WI38 (cell line): Measurements from ENCODE around the gene ZNF804B.

Experiments
- H3K4me3 ChIP-seq: 2 replicates; pipeline ENCODE4 v1.5.1; 2011; ENCODE audit warnings: low read depth, mild to moderate bottlenecking, control low read depth, low read length
- TF ChIP-seq, protein P1 (sequence below): IDR thresholded peaks from 2 replicates; pipeline ENCODE4 v1.5.1; 2012; ENCODE audit warnings: low read depth, mild to moderate bottlenecking, control low read depth, low read length

ZNF804B gene

DNA sequence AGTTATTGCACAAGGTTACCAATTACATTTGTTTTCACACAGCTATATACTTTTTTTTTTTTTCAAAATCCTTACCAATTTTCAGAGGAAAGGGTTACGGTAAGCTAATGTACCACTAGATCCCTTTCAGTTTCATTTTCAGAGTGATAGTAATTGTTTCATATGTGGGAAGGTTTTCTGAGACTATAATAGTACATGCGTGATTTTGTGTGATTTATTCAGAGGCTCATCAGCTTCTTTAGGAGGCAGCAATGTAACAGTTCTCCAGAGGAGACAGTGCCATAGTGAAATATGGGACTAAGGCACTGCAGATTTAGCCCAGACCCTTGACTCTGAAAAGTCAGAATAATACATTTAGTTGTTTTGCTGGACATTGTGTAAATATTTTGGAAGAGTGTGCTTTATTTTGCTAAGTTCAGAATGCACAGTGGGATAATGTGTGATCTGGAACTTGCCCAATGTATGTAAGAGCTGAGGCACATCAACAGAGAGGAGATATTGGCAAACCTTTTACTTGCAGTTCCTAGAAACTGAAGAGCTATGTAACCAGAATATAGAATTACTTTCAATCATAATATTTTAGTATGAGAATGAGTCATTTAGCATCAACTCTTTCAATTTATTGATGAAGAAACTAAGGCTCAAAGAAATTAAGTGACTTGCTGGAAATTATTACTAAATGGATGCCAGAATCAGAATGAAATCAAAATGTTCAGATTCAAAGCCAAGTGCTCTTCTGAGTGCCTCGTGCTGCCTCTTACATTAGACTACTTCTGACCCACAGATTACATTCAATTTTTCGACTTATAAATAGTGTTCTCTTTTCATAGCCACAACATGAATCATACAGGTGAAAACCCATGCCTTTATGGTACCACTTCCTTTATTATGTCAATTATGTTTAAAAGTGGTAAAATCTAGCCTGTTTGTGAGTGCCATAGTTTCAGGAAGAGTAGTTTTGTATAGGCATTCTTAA is 243.8 kb downstream of the ZNF804B start:
- no peak overlapping the region for H3K4me3 ChIP-seq
- TF ChIP-seq, protein P1, sequence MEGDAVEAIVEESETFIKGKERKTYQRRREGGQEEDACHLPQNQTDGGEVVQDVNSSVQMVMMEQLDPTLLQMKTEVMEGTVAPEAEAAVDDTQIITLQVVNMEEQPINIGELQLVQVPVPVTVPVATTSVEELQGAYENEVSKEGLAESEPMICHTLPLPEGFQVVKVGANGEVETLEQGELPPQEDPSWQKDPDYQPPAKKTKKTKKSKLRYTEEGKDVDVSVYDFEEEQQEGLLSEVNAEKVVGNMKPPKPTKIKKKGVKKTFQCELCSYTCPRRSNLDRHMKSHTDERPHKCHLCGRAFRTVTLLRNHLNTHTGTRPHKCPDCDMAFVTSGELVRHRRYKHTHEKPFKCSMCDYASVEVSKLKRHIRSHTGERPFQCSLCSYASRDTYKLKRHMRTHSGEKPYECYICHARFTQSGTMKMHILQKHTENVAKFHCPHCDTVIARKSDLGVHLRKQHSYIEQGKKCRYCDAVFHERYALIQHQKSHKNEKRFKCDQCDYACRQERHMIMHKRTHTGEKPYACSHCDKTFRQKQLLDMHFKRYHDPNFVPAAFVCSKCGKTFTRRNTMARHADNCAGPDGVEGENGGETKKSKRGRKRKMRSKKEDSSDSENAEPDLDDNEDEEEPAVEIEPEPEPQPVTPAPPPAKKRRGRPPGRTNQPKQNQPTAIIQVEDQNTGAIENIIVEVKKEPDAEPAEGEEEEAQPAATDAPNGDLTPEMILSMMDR: no peak

DNA sequence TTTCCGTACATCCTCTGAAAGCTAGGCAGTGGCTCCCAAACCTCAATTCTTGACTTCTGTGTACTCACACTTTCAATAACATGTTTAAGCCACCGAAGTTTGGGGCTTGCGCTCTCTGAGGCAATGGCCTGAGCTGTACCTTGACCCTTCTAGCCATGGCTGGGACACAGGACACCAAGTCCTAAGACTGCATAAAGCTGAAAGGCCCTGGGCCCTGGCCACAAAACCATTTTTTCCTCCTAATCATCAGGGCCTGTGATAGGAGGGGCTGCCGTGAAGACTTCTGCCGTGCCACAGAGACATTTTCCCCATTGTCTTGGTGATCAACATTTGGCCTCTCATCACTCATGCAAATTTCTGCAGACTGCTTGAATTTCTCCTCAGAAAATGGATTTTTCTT is 252.5 kb downstream of the ZNF804B start:
- H3K4me3 ChIP-seq: no peak overlapping the region
- TF ChIP-seq, protein P1: no peak

DNA sequence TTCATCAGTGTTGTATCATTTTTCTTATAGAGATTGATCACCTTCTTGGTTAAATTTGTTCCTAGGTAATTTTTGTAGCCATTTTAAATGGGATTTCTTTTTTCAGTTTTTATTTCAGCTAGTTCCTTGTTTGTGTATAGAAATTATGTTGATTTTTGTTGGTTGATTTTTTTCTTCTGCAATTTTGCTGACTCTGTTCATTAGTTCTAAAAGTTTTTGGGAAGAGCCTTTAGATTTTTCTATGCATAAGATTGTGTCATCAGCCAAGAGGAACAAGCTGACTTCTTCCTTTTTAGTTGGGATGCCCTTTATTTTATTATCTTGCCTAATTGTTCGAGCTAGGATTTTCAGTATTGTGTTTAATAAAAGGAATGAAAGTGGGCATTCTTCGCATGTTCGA is 258.2 kb downstream of the ZNF804B start:
- no peak overlapping the region for H3K4me3 ChIP-seq
- TF ChIP-seq, protein P1: no peak

DNA sequence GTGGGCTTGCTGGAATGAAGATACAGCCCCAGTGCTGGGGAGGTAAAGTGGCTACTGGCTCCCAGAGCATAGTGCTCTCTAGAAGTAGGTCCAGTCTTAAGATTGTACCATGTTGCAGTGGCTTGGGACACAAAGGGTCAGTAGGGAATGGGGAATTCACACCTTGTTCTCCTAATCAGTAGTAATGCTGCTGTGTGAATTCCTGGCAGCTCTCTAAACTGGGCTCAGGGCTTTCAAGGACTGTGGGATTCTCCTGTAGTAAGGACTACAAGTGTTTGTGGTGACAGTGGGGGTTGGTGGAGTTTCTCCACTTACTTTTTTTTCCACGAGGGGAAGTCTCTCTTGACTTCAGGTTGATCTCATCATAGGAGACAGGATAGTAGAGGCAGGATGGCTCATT is 262.2 kb downstream of the ZNF804B start:
- TF ChIP-seq, protein P1: no peak

DNA sequence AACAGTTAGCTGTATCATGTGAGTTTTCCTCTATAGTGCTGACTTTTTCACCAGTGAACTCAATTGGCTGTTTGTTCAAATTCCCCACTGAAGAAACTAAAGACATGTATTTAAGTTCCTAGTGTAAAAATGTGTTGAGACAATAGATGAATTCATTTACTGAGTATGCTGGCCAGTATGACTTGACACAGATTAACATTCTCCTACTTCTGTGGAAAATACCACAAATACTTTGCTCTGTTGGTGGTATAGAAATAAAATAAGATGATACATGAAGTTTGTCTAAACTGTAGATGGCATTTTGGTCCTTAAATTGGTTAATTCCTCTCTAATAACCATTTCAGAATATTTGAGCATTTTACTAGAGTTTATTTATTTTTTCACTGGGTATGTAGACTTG is 263.7 kb downstream of the ZNF804B start:
- TF ChIP-seq, protein P1: no peak

More for the DNA sequence above, 262.2 kb downstream of the ZNF804B start:
- no peak overlapping the region for H3K4me3 ChIP-seq

DNA sequence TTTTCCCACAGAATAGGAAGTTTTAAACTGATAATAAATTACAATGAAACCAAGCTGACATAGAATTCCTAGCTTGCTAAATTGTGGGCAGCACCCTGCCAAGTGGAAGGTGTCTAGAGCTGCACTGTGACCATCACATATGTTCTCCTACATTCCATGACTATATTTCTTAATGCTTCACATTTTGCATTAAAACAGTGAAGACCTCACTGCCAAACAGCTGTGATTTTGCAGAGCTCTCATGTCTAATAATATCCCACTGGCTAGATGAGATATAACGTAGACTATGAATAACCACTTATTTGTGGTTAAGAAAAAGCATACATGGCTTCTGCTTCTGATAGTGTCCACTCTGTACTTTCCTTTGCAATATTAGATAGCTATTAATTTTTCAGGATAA is 264.4 kb downstream of the ZNF804B start:
- no peak overlapping the region for H3K4me3 ChIP-seq
- TF ChIP-seq, protein P1: no peak

More for the DNA sequence above, 263.7 kb downstream of the ZNF804B start:
- H3K4me3 ChIP-seq: no peak overlapping the region

DNA sequence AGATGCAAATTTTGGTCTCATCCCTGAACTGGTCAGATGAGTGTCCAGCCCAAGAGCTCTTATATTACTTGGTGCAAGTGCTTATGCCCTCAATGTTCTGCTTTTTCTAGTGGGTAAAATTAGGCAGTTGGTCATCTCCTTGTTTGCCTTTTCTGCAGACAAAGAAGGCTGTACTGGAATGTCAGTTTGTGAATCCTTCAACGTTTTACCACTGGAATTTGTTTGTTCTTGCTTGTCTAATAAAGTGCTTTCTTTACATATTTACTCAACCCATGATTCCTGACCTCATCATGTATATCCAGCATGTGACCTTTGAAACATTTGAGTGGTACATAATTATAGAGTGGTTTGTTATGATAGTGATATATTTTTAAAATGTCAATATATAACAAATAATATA is 268.3 kb downstream of the ZNF804B start:
- TF ChIP-seq, protein P1: no peak
- H3K4me3 ChIP-seq: no peak overlapping the region
